Smooth muscle cell of the brain vasculature (primary cell): ENCODE results near the gene TCERG1L.

Experiments used
- DNase-seq: peaks from one replicate; pipeline ENCODE4 v3.0.0-alpha.2; 2012; ENCODE audit warnings: low read depth, low spot score

Gene TCERG1L

DNA sequence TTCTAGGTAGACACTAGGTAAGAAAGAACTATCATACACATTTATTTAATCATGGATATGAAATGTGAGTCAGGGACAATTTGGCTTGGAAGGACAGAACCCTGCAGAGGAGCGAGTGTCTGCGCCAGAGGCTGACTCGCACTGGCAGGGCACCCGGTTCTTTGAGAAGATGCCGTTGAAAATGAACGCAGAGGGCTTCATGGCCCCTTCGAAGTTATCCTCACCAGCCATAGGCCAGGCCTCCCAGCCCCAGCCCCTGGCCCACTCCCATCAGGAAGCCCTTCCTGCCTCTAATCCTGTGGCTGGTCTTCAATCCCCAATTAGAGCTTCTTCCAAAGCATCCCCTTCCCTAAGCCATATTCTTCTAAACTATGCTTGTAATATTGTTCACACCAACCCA, 239.8 kb downstream of the TCERG1L start:
- no peak for DNase-seq

DNA sequence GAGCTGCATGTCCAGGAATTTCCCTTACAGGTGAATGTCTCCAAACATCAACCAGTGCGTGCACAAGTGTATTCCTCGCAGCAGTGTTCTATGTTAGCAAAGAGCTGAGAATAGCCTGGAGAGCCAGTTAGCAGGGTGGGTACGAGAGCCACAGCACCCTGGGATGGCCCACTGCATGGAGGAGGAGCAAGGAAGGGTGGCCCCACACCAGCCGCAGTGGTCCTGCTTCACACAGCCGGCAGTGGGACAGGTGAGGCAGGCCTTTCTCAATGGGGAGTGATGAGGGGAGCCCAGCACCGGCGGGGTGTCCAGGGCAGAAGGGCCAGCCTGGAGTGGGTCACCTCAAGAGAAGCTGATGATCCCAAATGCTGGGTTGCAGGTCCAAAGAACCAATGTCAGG, 240.7 kb downstream of the TCERG1L start:
- no peak for DNase-seq

GRCh38 chr10:131068760-131069159, 242.8 kb downstream of the TCERG1L start:
- DNase-seq: no peak

GRCh38 chr10:131068311-131068710, 243.2 kb downstream of the TCERG1L start:
- DNase-seq: no peak

DNA sequence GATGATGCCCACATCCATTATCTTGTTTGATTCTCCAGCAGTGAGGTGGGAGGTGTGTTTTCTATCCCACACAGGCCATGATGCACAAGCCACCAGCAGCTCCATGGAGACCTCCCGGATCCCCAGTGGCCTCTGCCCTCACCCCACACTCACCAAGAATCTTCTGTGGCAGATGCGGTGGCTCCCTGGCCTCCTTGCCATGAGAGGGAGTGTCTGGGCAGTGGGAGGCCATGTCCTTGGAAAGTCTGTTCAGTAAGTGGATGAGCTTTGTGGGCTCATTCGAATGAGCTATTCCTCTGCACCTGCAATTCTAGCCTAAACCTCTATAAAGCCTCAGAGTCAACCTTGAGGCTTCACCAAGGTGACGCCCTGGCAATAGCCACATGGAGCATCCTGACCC, 243.8 kb downstream of the TCERG1L start:
- DNase-seq: no peak

DNA sequence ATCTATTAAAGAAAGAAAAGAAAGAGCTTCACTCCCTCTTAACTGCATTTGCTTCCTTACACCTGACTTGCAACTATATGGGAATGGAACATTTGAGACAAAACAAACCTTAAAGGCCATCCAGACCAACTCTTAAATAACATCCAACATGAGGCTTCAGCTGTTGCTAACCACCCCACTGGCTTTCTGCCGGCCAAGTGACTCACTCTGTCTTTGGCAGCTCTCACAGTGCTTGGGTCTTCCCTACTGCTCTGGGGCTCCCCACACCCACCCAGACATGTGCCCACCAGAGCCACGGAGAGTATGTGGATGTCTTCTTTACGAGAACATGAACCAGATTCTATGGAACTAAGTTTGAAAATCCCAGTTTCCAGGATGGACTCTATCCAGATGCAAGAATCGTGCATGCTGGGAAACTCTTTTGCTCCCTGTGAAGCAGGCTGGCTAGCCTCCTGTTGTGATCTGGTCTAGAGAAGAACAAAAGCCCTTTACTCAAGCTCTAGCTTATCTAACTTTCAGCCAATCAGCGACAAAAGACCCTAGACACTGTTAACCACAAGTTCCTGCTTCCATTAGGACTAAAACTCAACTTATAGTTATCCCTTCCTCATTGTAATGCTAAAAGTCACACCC, 245.7 kb downstream of the TCERG1L start:
- DNase-seq: no peak

- DNase-seq: no peak
Observed at GRCh38 chr10:131063311-131063710, 248.2 kb downstream of the TCERG1L start.

- no peak for DNase-seq
Observed at GRCh38 chr10:131062621-131063260, 248.8 kb downstream of the TCERG1L start.

GRCh38 chr10:131061216-131061615, 250.3 kb downstream of the TCERG1L start:
- DNase-seq: no peak

- no peak for DNase-seq
Observed at GRCh38 chr10:131059881-131060280, 251.6 kb downstream of the TCERG1L start.

DNA sequence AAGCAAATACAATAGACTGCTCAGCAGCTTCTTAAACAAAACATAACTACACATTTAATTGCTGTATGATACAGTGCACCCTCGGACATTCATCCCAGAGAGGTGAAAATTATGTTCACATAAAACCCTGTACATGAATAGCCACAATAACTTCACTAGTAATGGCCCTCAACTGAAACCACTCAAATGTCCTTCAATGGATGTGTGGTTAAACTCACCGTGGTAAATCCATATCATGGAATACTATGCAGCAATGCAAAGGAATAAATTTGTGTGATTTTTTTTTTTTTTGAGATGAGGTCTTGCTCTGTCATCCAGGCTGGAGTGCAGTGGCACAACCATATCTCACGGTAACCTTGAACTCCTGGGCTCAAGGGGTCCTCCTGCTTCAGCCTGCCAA, 252.7 kb downstream of the TCERG1L start:
- DNase-seq: no peak

DNA sequence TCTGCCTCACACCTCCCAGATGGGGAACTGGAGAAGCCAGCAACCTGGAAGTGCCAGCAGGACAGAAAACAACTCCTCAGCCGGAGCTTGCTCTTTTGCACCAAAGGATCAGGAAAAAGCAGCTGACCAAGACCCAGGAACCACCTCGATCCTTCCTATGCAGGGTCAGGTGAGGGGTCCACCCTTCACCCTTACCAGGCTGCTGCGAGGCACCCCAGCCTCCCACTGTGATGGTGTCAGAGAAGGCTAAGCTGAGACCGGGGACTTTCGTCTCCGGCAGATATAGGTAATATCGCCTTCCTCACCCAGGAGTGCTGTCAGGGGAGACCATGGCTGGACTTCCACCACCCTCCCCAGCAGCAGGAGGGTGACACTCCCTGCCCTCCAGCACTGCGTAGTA, 254.7 kb downstream of the TCERG1L start:
- no peak for DNase-seq

- no peak for DNase-seq
Observed at GRCh38 chr10:131056091-131056579, 255.4 kb downstream of the TCERG1L start.

DNA sequence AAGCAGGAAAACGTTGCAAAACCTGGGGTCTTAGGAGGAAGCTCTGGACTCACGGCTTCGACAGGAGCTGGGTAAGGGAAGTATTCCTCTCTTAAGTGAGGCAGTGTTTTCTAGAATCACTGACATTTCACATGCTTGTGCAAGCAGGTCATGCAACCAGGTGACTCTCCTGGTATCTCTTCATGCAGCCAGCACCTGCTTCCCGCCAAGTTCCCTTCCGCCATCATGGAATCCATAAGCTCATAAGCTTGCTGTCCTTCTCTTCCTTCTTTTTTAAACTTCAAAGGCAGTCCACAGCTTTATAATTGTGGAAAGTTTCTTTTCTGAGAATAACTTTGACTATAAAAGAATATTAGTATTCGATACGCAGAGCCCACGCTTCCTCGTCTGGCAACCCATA, 256.1 kb downstream of the TCERG1L start:
- no peak for DNase-seq

GRCh38 chr10:131053192-131053591, 258.3 kb downstream of the TCERG1L start:
- DNase-seq: no peak

GRCh38 chr10:131050162-131050766, 261.3 kb downstream of the TCERG1L start:
- no peak for DNase-seq

- no peak for DNase-seq
Observed at GRCh38 chr10:131049016-131049415, 262.5 kb downstream of the TCERG1L start.

DNA sequence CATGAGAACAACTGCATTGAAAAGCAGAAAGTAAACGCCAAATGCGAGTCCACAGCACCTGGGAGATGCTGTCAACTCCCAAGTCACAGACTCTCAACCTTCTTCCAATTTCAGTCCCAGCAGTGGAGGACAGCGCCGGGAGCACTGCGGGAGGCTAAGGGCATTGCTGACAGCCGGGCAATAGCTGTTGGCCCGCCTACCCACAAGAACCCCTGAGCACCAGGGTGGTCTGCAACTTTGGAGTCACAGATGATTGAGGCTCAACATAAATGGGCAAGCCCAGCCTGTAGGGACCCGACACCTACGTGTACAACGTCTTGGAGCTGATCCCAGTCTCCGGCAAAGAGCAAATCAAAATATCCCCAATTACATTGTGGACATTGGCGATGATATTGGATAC, 262.9 kb downstream of the TCERG1L start:
- DNase-seq: no peak

DNA sequence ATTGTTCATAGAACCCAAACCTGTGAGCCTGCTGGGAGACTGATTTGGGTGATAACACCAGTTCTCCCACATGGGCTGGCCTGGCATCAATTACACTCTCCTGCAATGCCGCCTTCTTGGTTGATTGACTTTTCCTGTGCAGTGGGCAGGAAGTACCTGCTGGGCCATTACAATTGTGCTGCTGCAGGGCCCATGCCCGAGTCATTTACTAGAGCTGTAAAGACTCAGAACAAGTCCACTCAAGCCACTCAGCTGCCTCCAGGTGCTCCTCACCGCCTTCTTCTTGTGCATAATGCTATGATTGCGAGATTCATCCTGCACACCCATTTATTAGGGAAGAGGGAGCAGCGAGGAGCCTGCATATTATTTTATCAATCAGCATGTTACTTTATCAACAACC, 264.0 kb downstream of the TCERG1L start:
- DNase-seq: no peak

GRCh38 chr10:131046194-131046593, 265.3 kb downstream of the TCERG1L start:
- DNase-seq: no peak

- no peak for DNase-seq
Observed at GRCh38 chr10:131044379-131045111, 267.0 kb downstream of the TCERG1L start.

DNA sequence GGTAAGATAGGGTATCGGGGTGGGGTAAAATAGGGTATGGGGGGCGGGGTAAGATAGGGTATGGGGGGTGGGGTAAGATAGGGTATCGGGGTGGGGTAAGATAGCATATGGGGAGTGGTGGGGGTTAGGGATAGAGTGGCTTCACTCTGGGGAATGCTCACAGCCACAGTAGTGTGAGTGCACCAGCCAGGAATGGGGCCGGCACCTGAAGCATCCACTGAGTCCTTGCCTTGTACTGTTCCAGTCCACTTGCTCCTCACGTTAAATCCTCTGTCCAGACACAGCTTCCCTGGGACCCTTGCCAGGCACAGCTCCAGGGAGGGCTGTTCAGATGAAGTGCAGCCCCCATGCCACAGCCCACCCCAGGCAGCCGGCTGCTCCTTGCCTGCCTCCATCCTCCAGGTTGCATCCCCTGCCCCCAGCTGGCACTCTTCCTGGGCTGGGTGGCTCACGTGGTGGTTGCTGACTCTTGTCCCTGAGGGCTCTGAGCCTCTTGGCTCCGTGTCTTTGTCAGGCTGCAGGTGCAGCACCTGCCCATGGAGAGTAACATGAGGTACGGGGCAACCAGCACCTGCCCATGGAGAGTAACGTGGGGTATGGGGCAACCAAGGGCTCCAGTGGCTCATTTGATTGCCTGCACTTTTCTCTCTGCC, 268.4 kb downstream of the TCERG1L start:
- DNase-seq: no peak
